Aortic smooth muscle cell (primary cell): ENCODE data around the gene F2RL3. TPM values are rescaled to one million over a fixed set of nuclear protein-coding genes. Genes with fewer than 3 reads are reported as not detected.

Experiments
- total RNA-seq: library from RNA; depleted of rRNA; stranded (reverse); fragments of >200 nt; gene quantifications from 2 replicates; pipeline ENCODE4 v1.2.3, GENCODE V29; 2014

Gene F2RL3
- 0.12 and 0.13 TPM in 2 replicates for total RNA-seq

DNA sequence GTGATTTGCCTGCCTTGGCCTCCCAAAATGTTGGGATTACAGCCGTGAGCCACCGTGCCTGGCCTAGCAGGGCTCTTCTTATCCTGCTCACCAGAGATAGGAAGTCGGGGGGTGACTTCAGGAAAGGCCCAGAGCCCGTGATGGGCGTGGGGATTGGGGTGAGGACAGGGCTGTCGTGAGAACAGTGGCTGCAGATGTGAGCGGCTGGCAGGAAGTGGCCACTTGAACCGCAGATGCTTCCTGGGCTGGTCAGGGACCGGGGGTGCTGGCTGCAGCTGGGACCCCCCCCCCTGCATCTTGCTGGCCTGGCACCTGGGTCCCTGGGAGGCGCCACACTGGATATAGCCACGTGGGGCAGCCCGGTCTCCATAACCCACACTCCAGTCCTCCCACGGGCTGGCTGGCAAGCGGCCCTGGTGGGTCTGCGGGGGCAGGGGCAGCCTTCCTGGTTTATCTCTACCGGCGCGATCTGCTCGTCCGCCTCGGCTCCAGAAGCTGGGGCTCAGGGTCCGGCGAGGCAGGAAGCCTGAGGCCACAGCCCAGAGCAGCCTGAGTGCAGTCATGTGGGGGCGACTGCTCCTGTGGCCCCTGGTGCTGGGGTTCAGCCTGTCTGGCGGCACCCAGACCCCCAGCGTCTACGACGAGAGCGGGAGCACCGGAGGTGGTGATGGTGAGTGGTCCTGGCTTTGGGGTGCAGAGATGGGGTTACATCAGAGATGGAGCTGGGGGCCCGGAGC is at the start of gene F2RL3:
TSS of gene F2RL3 (plus strand) at position 371 of the 737 bp plus-strand sequence. CDS start at position 562, 191 bp downstream.

Other genes with a start within 250 kb of the F2RL3 start
- gene SMIM7, start 228.9 kb upstream of the F2RL3 start, total RNA-seq = 64.1 and 80.5 TPM in 2 replicates
- gene TMEM38A, start 227.9 kb upstream of the F2RL3 start, total RNA-seq = 5.4 and 5.9 TPM in 2 replicates
- gene NWD1, start 169.2 kb upstream of the F2RL3 start, total RNA-seq = under 0.01 TPM in 1 of 2 replicates, not detected in the other
- 16.1 and 19.1 TPM in 2 replicates for gene SIN3B, start 59.6 kb upstream of the F2RL3 start, total RNA-seq
- 0.26 and 0.31 TPM in 2 replicates for gene CPAMD8, start 137.8 kb downstream of the F2RL3 start, total RNA-seq
- gene HAUS8, start 186.5 kb downstream of the F2RL3 start, total RNA-seq = 2.4 and 3.6 TPM in 2 replicates
- gene MYO9B, start 186.8 kb downstream of the F2RL3 start, total RNA-seq = 59.2 and 70.3 TPM in 2 replicates